ENCODE data around the gene RNH1.
"Not testable (repeated sequence)": the region's sequence is repeated elsewhere in the genome, so short reads cannot be mapped to it uniquely, and the experiment has no call there.

RNH1 gene

GRCh38 chr11:516918-517685 is 10.1 kb upstream of the RNH1 start:
- not testable (repeated sequence) for DNase-seq

GRCh38 chr11:516400-516799 is 9.4 kb upstream of the RNH1 start:
- DNase-seq, result no peak

GRCh38 chr11:515131-515530 is 8.1 kb upstream of the RNH1 start:
- no peak for DNase-seq

- DNase-seq, result no peak
Observed at GRCh38 chr11:514606-515005, 7.6 kb upstream of the RNH1 start.

GRCh38 chr11:512761-513595 is 5.9 kb upstream of the RNH1 start:
- DNase-seq, result no peak

GRCh38 chr11:508956-509355 is 1.9 kb upstream of the RNH1 start:
- no peak for DNase-seq

- no peak for DNase-seq
Observed at GRCh38 chr11:507727-508515, 879 bp upstream of the RNH1 start.

GRCh38 chr11:506238-506994 is 626 bp downstream of the RNH1 start:
- peak; percentile 99 for DNase-seq

GRCh38 chr11:504994-505344 is 2.1 kb downstream of the RNH1 start:
- no peak for DNase-seq

- peak; percentile 69 for DNase-seq
Observed at GRCh38 chr11:504053-504993, 2.7 kb downstream of the RNH1 start.

GRCh38 chr11:503179-503981 is 3.7 kb downstream of the RNH1 start:
- no peak for DNase-seq

- no peak for DNase-seq
Observed at GRCh38 chr11:502288-503178, 4.5 kb downstream of the RNH1 start.

GRCh38 chr11:501683-502287 is 5.3 kb downstream of the RNH1 start:
- DNase-seq, result no peak

- no peak for DNase-seq
Observed at GRCh38 chr11:501001-501682, 5.9 kb downstream of the RNH1 start.

GRCh38 chr11:499201-500076 is 7.6 kb downstream of the RNH1 start:
- no peak for DNase-seq

GRCh38 chr11:498297-499181 is 8.5 kb downstream of the RNH1 start:
- no peak for DNase-seq
